Measurements from ENCODE around the gene SEMG2.
A peak's percentile ranks its signal among the peaks of the same experiment; 100 is the strongest.

SEMG2 gene

DNA sequence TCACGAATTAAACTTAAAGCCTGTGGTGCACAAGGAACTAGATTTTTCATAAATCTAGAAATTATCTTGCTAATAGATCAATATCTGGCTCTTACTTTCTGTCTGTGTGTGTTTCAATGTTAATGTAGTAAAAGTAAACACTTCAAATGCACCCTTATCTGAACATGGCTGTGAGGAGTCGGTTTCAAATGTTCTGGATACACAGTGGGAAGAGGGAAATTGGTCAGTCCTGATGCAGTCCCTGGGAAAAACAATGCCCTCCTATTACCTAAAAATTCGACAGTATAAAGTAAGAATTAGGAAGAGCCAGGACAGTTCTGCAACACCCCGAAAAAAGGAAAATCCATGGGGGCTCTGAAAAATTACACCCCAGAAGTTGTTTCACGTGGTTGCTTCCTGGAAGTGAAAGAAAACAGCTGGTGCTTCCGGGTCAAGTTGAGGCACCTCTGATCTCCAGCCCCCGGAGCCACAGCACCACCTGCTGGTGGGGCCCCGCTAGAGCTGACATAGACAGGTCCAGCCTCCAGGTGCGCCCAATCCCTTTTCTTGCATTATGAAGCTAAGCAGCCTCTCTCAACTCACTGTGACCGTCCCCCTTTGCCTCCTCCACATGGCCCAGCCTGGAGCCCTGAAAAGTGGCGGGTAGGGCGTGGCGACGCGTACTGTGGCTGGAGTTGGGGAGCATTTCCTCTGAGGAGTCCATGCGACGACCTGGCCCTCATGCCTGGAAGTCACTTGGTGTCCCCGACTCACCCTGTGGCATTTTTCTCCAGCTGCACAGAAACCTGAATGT lies 8.3 kb downstream of the SEMG2 start:
- peak; percentile 48 for DNase-seq

GRCh38 chr20:45230631-45231030 lies 9.5 kb downstream of the SEMG2 start:
- DNase-seq: no peak

DNA sequence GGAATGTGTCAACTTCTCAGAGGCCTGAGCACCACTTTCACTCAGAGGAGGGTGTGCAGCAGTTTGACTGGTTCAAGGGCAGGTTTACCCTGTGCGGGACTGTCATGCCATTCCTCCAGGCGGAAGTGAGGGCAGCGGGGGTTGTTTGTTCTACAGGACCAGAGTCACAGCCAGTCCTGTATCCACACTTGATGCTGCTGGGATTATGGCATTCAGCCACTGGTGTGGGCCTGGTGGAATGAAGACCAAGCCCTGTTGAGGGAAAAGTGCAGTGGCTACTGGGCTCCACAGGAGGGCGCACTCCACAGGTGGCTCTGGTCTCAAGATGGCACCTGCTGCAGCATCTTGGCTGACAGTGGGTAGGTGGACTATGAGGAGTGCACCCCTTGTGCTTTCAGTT lies 14.8 kb downstream of the SEMG2 start:
- DNase-seq: no peak

DNA sequence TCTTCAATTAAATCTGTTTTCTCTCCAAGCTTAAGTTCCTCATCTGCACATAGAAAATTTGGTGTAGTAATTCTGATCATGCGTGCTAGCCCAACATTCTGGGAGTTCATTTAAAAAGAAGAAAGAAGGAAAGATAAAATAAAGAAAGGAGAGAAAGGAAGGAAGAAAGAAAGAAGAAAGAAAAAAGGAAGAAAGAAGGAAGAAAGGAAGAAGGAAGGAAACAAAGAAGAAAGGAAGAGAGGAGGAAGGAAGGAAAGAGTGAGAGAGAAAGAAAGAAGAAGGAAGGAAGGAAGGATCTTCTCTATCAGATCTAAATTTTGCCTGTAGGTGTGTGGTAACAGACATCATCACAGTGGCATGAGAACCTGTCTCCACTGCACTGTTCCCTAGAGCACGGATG lies 17.0 kb downstream of the SEMG2 start:
- no peak for DNase-seq

DNA sequence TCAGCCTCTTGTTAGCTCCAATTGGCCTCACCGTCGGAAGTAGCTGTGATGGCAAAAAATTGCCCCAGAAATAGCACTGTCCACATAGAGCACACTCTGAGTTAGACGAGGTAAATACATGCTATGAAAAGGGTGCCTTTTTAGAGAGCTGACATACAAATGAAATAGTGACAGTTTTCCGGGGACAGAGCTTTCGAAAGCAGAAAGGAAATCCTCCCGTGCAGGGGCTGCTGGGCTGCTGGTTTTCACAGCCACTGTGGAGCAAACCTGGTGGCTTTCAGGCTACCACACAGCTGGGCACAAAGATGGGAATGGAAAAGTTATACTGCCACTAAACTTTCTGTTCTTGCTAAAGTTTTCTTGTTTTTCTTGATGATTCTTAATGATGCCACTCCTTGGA lies 24.9 kb downstream of the SEMG2 start:
- no peak for DNase-seq

DNA sequence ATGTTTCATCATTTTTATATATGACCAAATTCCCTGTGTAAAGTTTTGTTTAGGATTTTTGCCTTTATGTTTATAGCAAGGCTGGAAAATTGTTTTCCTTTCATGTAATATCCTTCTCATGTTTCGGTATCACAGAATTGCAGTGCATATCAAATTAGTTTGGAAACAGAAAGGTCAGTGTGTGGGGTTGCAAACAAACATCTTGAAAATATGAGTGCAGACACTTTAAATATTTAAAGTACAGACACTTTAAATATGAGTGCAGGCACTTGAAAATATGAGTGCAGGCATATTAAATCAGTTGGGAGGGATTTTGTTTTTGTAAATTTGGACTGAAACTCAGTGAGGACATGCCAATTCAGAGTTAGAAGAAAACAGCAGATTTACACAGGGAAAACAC lies 26.7 kb downstream of the SEMG2 start:
- DNase-seq: no peak

GRCh38 chr20:45248609-45249008 lies 27.4 kb downstream of the SEMG2 start:
- DNase-seq: no peak

GRCh38 chr20:45251884-45252560 lies 30.8 kb downstream of the SEMG2 start:
- DNase-seq: no peak

DNA sequence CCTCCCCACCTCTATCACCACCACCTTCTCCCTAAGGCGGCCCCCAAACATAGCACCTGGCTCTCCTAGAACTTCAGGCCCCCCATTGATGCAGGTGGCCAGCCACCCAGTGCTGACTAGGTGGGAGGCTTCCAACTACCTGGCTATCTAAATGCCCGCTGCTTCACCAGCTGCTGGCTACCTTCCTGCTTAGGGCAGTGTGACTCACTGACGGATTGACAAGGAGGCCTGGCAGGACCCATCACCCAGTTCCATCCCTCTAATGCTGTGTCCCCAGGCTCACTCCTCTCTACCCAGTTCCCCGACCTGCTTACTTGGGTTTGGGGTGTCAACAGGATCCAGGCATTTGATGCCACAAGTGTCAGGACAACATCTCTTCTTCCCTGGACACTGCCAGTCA lies 32.1 kb downstream of the SEMG2 start:
- DNase-seq: no peak

DNA sequence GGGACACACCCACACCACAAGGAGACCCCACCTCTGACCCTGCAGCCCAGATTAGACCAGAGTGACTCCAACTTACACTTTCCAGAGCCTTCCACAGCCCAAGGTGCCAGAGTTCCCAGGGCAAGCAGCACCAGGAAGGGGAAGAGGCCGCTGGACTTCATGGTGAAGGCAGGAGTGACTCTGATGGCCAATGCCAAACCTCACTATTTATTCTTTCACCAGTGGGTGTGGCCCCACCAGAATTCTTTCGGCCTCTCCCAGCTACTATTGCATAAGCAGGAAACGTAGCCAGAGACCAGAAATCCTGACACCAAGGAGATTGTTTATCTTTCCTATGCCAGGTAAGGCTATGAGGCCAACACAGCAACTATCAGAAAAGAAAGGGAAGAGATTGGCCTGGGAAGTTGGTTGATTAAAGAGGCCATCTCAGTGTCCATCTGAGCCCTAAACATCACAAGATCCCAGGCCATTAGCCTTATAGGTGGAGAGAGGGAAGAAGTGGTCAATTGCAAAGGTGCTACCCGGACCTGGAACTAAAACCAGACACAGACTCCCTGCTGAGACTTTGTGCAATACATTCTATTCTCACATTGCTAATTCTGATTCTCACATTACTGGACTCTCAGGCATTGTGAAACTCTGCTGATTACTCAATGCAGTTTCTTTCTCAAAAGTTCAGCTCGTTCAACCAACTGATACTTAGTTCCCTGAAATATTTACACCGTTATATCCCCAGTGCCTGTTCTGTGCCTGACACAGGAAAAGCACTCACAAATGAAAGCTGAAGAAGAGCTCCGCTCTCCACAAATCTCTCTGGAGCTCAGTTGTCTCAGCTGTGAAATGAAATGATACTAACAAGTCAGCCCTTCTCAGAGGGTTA lies 33.5 kb downstream of the SEMG2 start, which contains the start of gene SLPI:
Gene SLPI, minus strand, starts transcription at position 182 of the 880 bp plus-strand sequence. Its CDS starts 21 bp downstream, at position 161.
- DNase-seq: no peak

GRCh38 chr20:45257161-45257560 lies 36.0 kb downstream of the SEMG2 start:
- DNase-seq: no peak

DNA sequence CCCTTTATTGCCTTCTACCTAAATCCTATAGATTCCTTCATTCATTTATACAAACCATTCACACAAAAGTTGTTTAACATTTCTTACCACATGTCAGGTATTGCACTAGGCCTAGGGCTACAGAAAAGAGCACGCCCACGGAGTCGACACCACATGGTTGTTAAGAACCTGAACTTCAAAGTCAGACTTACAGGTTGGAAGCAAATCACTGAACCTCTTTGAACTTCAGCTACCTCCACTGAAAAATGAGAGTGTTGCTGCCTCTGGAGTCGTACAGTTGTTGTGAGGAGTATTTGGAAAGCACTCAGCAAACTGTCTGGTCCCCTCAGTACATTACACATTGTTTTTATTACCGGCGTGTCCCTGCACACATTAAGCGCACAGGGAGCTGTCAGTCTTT lies 36.5 kb downstream of the SEMG2 start:
- no peak for DNase-seq

DNA sequence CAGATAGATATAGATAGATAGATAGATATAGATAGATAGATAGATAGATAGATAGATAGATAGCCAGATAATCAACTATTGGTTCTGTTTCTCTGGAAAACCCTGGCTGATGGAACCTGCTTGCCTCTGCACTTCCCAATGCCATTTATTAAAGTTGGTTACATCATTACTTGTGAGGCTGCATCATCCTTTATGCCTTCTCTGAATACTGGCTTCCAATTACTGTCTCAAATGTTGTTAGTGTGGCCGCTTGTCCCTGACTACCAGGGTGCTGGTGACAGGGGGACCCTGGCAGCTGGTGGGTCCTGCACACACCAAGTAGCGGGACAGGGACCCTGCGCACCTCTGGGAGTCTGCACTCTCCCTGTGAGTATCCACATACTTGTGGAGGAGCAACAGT lies 37.1 kb downstream of the SEMG2 start:
- DNase-seq: no peak

GRCh38 chr20:45258664-45259063 lies 37.5 kb downstream of the SEMG2 start:
- no peak for DNase-seq

DNA sequence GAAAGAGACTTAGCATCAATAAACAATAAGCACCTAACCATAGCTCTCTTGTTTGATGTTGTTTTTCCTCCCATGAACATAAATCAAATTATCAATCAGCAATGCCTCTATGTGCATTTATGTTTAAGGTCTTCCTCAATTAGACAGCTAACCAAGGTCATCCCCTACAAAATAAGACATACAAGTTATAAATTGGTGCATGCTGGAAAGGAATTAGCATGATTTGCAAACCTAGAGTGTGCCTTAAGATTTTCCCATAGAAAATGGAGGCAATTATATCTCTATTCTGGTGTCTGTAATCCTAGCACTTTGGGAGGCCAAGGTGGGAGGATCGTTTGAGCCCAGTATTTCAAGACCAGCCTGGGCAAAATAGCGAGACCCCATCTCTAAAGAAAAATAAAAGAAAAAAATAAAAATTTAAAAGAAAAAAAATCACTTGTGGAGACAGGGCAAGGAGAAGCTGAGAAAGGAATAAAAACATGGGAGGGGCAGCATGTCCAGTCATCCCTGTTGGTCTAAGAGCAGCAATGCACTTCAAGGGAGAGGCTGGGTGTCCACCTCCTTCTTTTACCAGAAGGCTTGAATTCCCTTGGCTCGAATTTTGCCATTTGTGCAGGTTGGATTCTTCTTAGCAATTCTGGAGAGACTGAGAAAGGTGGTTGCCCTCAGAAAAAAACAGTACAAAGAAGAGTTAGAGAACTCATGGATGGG lies 42.5 kb downstream of the SEMG2 start:
- no peak for DNase-seq

GRCh38 chr20:45266977-45267376 lies 45.8 kb downstream of the SEMG2 start:
- no peak for DNase-seq

- DNase-seq: no peak
Measured at GRCh38 chr20:45268531-45268930, 47.4 kb downstream of the SEMG2 start.

DNA sequence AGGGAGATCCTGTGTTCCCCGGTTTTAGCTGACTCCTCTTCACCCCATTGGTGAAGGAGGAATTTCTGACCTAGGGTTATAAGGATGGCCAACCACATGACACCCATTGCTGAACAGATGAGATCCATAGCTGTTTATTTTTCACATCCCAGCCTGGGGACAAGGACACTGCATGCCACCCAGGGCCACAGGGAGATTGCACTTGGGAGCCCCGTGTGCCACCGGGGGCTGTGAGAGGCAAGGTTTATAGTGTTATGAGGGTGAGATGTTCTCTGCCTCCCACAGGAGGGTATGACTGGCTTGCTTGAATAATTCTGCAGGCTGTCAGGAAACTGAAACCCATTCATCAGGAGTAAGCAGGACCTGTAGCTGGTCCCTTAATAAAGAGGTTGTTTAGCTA lies 47.9 kb downstream of the SEMG2 start:
- no peak for DNase-seq

DNA sequence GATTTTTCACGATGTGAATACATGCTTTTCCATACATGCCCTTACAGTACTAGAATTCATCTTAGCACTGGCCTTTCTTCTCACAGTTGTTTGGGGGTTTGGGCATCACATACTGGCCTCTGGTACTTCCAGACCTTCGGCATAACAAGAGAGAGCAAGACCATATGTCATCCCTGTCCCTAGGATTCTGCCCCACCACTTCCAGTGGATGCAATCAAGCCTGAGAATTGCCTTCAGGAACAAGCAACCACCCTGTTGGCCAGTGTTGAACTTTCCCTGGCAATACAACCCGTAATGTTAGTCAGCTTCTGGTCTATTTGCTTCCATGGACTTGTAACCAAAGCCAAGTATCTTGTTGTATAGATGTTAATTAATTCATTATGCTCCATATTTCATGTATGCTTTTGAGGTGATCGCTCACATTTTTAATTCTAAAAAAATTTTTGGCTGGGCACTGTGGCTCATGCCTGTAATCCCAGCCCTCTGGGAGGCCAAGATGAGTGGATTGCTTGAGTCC lies 48.6 kb downstream of the SEMG2 start:
- no peak for DNase-seq

Data from stimulated activated CD4-positive, alpha-beta T cell treated with anti-CD3 and anti-CD28 coated beads, Interleukin-12 subunit alpha, Interleukin-12 subunit beta, amount 100 ng/mL, for 4 hours (primary cell).